Loucy (cell line): Measurements from ENCODE around the gene PHEX.

Experiments used
- H2AFZ ChIP-seq: fragments of 200-600 bp; sonication (generic); 2 replicates; pipeline ENCODE4 v1.6.0; 2016; ENCODE audit warnings: antibody characterized with exemption, mild to moderate bottlenecking, low read length, moderate library complexity
- H3F3A ChIP-seq: fragments of 200-600 bp; 2 replicates; pipeline ENCODE4 v1.6.0; 2016; ENCODE audit warnings: antibody characterized with exemption, low read depth, mild to moderate bottlenecking
- H3K27me3 ChIP-seq: fragments of 200-600 bp; sonication (generic); 2 replicates; pipeline ENCODE4 v1.6.1; 2014; ENCODE audit warnings: low read length, mild to moderate bottlenecking; ENCODE audit not compliant: insufficient read depth, poor library complexity, severe bottlenecking
- H3K36me3 ChIP-seq: fragments of 200-600 bp; sonication (generic); 2 replicates; pipeline ENCODE4 v1.6.1; 2016; ENCODE audit warnings: low read length; ENCODE audit not compliant: insufficient read depth
- H3K4me1 ChIP-seq: fragments of 200-600 bp; sonication (generic); 2 replicates; pipeline ENCODE4 v1.5.1; 2014; ENCODE audit warnings: low read length, mild to moderate bottlenecking; ENCODE audit not compliant: insufficient read depth, poor library complexity, severe bottlenecking
- H3K4me2 ChIP-seq: fragments of 200-600 bp; sonication (generic); 2 replicates; pipeline ENCODE4 v1.6.0; 2014; ENCODE audit warnings: antibody characterized with exemption, low read length, low read depth, mild to moderate bottlenecking; ENCODE audit not compliant: poor library complexity, severe bottlenecking
- H3K4me3 ChIP-seq: fragments of 200-600 bp; sonication (generic); 2 replicates; pipeline ENCODE4 v1.5.1; 2014; ENCODE audit warnings: low read length, mild to moderate bottlenecking, mixed read lengths; ENCODE audit not compliant: poor library complexity, severe bottlenecking
- H3K79me2 ChIP-seq: fragments of 200-600 bp; sonication (generic); 2 replicates; pipeline ENCODE4 v1.6.1; 2014; ENCODE audit warnings: low read length; ENCODE audit not compliant: insufficient read depth
- H3K9ac ChIP-seq: fragments of 200-600 bp; sonication (generic); 2 replicates; pipeline ENCODE4 v1.6.0; 2014; ENCODE audit warnings: mild to moderate bottlenecking, low read depth, low read length, moderate library complexity; ENCODE audit not compliant: poor library complexity, severe bottlenecking
- H3K9me2 ChIP-seq: fragments of 200-600 bp; sonication (generic); replicated peaks from 2 replicates; pipeline ENCODE4 v1.6.1; 2016; ENCODE audit warnings: low read depth, low read length, mixed read lengths
- H3K9me3 ChIP-seq: fragments of 200-600 bp; sonication (generic); 2 replicates; pipeline ENCODE4 v1.6.1; 2014; ENCODE audit warnings: mild to moderate bottlenecking, antibody characterized with exemption, low read length, low read depth; ENCODE audit not compliant: insufficient read depth
- H4K20me1 ChIP-seq: fragments of 200-600 bp; sonication (generic); 2 replicates; pipeline ENCODE4 v1.6.0; 2014; ENCODE audit warnings: antibody characterized with exemption, low read length, mild to moderate bottlenecking; ENCODE audit not compliant: insufficient read depth, poor library complexity, severe bottlenecking
- EZH2phosphoT487 ChIP-seq: fragments of 200-600 bp; IDR thresholded peaks from 2 replicates; pipeline ENCODE4 v1.6.1; 2018; ENCODE audit warnings: antibody characterized with exemption, mild to moderate bottlenecking, moderate library complexity, borderline replicate concordance
- TF ChIP-seq, protein P1 (sequence below): fragments of 200-600 bp; sonication (generic); conservative IDR thresholded peaks from 2 replicates; pipeline ENCODE4 v1.5.1; 2014; ENCODE audit warnings: mild to moderate bottlenecking, antibody characterized with exemption, low read length

The PHEX gene

GRCh38 chrX:22110729-22111494 lies 78.8 kb downstream of the PHEX start:
- Histone ChIP-seq H3K27me3 (no peaks in the 10 kb centered on the region), H4K20me1 (no peaks in the 10 kb centered on the region), H3K9ac (no peak overlapping the region), H3K4me3 (no peak overlapping the region), H3K36me3 (no peaks in the 10 kb centered on the region), H2AFZ (no peak overlapping the region), H3K4me1 (no peaks in the 10 kb centered on the region), H3K9me3 (no peaks in the 10 kb centered on the region), H3K4me2 (no peak overlapping the region), H3K79me2 (no peaks in the 10 kb centered on the region), H3K9me2 (no peaks in the 10 kb centered on the region), H3F3A (no peaks in the 10 kb centered on the region)
- TF ChIP-seq, protein P1, sequence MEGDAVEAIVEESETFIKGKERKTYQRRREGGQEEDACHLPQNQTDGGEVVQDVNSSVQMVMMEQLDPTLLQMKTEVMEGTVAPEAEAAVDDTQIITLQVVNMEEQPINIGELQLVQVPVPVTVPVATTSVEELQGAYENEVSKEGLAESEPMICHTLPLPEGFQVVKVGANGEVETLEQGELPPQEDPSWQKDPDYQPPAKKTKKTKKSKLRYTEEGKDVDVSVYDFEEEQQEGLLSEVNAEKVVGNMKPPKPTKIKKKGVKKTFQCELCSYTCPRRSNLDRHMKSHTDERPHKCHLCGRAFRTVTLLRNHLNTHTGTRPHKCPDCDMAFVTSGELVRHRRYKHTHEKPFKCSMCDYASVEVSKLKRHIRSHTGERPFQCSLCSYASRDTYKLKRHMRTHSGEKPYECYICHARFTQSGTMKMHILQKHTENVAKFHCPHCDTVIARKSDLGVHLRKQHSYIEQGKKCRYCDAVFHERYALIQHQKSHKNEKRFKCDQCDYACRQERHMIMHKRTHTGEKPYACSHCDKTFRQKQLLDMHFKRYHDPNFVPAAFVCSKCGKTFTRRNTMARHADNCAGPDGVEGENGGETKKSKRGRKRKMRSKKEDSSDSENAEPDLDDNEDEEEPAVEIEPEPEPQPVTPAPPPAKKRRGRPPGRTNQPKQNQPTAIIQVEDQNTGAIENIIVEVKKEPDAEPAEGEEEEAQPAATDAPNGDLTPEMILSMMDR = no peak
- TF ChIP-seq EZH2phosphoT487 = no peak

DNA sequence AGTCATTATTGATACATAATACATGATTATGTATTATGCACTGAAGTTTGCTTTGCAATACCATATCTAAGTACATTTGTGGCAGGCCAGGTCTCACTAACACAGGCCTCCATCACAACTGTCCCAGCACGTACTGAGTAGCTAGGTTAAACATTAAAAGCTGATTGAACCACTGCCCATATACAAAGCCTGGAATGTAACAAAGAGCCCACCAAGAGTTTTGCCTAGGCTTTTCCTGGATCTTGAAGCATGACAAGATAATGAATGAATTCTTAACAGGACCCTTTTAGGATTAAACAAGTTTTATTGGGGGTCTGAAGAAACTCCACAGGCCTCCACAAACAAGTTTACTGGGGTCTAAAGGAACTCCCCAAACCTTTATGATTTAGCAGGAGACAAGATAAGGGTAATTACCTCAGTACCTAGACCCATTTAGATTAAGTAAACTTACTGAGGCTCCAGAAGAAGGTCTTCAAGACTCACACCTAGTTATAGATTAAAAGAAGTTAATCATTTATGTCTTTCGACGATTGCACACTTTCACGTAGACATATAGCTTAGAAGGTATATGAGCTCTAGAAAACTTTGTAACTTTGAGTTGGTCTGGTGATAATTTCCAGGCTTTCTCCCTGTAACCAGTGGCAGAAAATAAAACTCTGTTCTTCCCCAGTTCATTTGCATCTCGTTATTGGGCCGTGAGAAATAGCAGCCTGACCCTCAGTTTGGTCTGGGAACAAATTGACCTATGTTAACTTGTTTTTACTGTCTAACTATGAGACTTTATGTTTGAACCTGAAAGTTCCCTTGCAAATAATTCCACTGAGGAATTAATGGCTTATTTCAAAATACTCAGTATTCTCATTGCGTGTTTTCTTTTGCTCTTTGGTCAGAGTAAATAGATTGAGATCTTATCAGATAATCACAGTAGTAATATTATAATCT lies 84.8 kb downstream of the PHEX start:
- H3K4me3 ChIP-seq = no peak overlapping the region
- no peaks in the 10 kb centered on the region for H3K27me3 ChIP-seq
- H3K36me3 ChIP-seq = no peaks in the 10 kb centered on the region
- H3K4me2 ChIP-seq = no peak overlapping the region
- TF ChIP-seq, protein P1 = no peak
- no peak for TF ChIP-seq EZH2phosphoT487
- no peak overlapping the region for H3K9ac ChIP-seq
- no peaks in the 10 kb centered on the region for H3K4me1 ChIP-seq
- H2AFZ ChIP-seq = no peak overlapping the region
- H3F3A ChIP-seq = no peaks in the 10 kb centered on the region
- H3K79me2 ChIP-seq = no peaks in the 10 kb centered on the region
- H3K9me2 ChIP-seq = no peaks in the 10 kb centered on the region
- H3K9me3 ChIP-seq = no peaks in the 10 kb centered on the region
- no peaks in the 10 kb centered on the region for H4K20me1 ChIP-seq

- Histone ChIP-seq H2AFZ (no peak overlapping the region), H4K20me1 (no peaks in the 10 kb centered on the region), H3K9ac (no peak overlapping the region)
Measured at GRCh38 chrX:22117633-22118032, 85.5 kb downstream of the PHEX start.

More at GRCh38 chrX:22117633-22118032, 85.5 kb downstream of the PHEX start:
- TF ChIP-seq EZH2phosphoT487 = no peak
- TF ChIP-seq, protein P1 = no peak
- Histone ChIP-seq H3K4me2 (no peak overlapping the region), H3K27me3 (no peaks in the 10 kb centered on the region), H3K79me2 (no peaks in the 10 kb centered on the region), H3K4me1 (no peaks in the 10 kb centered on the region), H3K4me3 (no peak overlapping the region), H3F3A (no peaks in the 10 kb centered on the region), H3K36me3 (no peaks in the 10 kb centered on the region), H3K9me2 (no peaks in the 10 kb centered on the region), H3K9me3 (no peaks in the 10 kb centered on the region)
